Measurements from ENCODE around the gene RSU1.

Gene RSU1

GRCh38 chr10:16602104-16602775 lies 215.0 kb downstream of the RSU1 start:
- no peak for DNase-seq (ENCODE audit: low spot score)

GRCh38 chr10:16599662-16600061 lies 217.6 kb downstream of the RSU1 start:
- DNase-seq (ENCODE audit: low spot score), result no peak

- no peak for DNase-seq (ENCODE audit: low spot score)
Measured at GRCh38 chr10:16597656-16598055, 219.6 kb downstream of the RSU1 start.

- no peak for DNase-seq (ENCODE audit: low spot score)
Measured at GRCh38 chr10:16592378-16592777, 224.8 kb downstream of the RSU1 start.

- no peak for DNase-seq (ENCODE audit: low spot score)
Measured at GRCh38 chr10:16586358-16587138, 230.7 kb downstream of the RSU1 start.

- DNase-seq (ENCODE audit: low spot score), result no peak
Measured at GRCh38 chr10:16585103-16585502, 232.1 kb downstream of the RSU1 start.

GRCh38 chr10:16583382-16583781 lies 233.8 kb downstream of the RSU1 start:
- peak; percentile 15 for DNase-seq (ENCODE audit: low spot score)

- DNase-seq (ENCODE audit: low spot score), result no peak
Measured at GRCh38 chr10:16581202-16581601, 236.0 kb downstream of the RSU1 start.

GRCh38 chr10:16570731-16571130 lies 246.5 kb downstream of the RSU1 start:
- DNase-seq (ENCODE audit: low spot score), result no peak

- no peak for DNase-seq (ENCODE audit: low spot score)
Measured at GRCh38 chr10:16566202-16566805, 250.9 kb downstream of the RSU1 start.

GRCh38 chr10:16565604-16566003 lies 251.6 kb downstream of the RSU1 start:
- no peak for DNase-seq (ENCODE audit: low spot score)

GRCh38 chr10:16562891-16563290 lies 254.3 kb downstream of the RSU1 start:
- no peak for DNase-seq (ENCODE audit: low spot score)

- DNase-seq (ENCODE audit: low spot score), result no peak
Measured at GRCh38 chr10:16559236-16559773, 257.9 kb downstream of the RSU1 start.

GRCh38 chr10:16547973-16548372 lies 269.3 kb downstream of the RSU1 start:
- no peak for DNase-seq (ENCODE audit: low spot score)

GRCh38 chr10:16545116-16545736 lies 272.0 kb downstream of the RSU1 start:
- DNase-seq (ENCODE audit: low spot score), result peak; percentile 78

- DNase-seq (ENCODE audit: low spot score), result no peak
Measured at GRCh38 chr10:16544591-16544990, 272.6 kb downstream of the RSU1 start.

- no peak for DNase-seq (ENCODE audit: low spot score)
Measured at GRCh38 chr10:16544099-16544498, 273.1 kb downstream of the RSU1 start.

Data from cerebellar cortex (tissue), 1 donor.